H1 (cell line): ENCODE data around the gene ZNF622. TPM values are rescaled to one million over a fixed set of nuclear protein-coding genes. Genes with fewer than 3 reads are reported as not detected.

Experiments used
- CTCF ChIA-PET: fragments of 300-600 bp; sonication (Branson Sonifier 250); formaldehyde crosslinking; loops from one replicate; lab custom pipeline; 2021; ENCODE audit not compliant: partially characterized antibody; lab: Charles Lee
- POLR2A ChIA-PET: fragments of 300-600 bp; sonication (Branson Sonifier 250); formaldehyde crosslinking; loops from one replicate; lab custom pipeline; 2021; ENCODE audit warnings: inconsistent platforms; ENCODE audit not compliant: partially characterized antibody; lab: Charles Lee
- DNase-seq, 2 experiments: peaks; one replicate each; pipeline versions ENCODE4 v3.0.0 to v3.0.0-alpha.2; 2010 to 2022; ENCODE audit warnings: low spot score in 2 of 2, low read depth in 1 of 2, mixed read lengths in 1 of 2
- FAIRE-seq: peaks from 2 replicates; lab custom pipeline; 2011; peaks lifted over from hg19 to GRCh38; lab: Jason Lieb, UNC
- H2AFZ ChIP-seq: 2 replicates; pipeline ENCODE4 v1.8.1; 2012; ENCODE audit warnings: low read length, inconsistent platforms
- H2AK5ac ChIP-seq: 2 replicates; pipeline ENCODE4 v1.6.1; 2013; ENCODE audit warnings: low read depth, low read length
- H2BK120ac ChIP-seq: replicated peaks from 2 replicates; pipeline ENCODE3; 2013; ENCODE audit warnings: low read depth, low read length, inconsistent platforms
- H2BK12ac ChIP-seq: 2 replicates; pipeline ENCODE4 v1.6.1; 2013; ENCODE audit warnings: low read depth, low read length
- H2BK15ac ChIP-seq: 2 replicates; pipeline ENCODE4 v1.6.1; 2013; ENCODE audit warnings: low read length
- H2BK20ac ChIP-seq: 2 replicates; pipeline ENCODE4 v1.6.1; 2013; ENCODE audit warnings: low read length
- H2BK5ac ChIP-seq: 2 replicates; pipeline ENCODE4 v1.6.1; 2013; ENCODE audit warnings: low read depth, low read length
- H3K14ac ChIP-seq: 2 replicates; pipeline ENCODE4 v1.6.1; 2013; ENCODE audit warnings: inconsistent platforms; ENCODE audit not compliant: insufficient read length
- H3K18ac ChIP-seq: 2 replicates; pipeline ENCODE4 v1.6.1; 2013; ENCODE audit warnings: low read length; ENCODE audit errors: extremely low read depth
- H3K23ac ChIP-seq: 2 replicates; pipeline ENCODE4 v1.6.1; 2013; ENCODE audit warnings: inconsistent platforms; ENCODE audit not compliant: insufficient read length
- H3K23me2 ChIP-seq: 2 replicates; pipeline ENCODE4 v1.6.1; 2013; ENCODE audit warnings: low read depth, low read length
- H3K27ac ChIP-seq: 2 replicates; pipeline ENCODE4 v1.6.1; 2011; ENCODE audit warnings: low read depth, low read length, inconsistent platforms
- H3K27me3 ChIP-seq, 4 experiments: replicated peaks in 1 of 4; 1 replicate in 1 of 4; 2 replicates in 3 of 4; pipeline versions ENCODE4 v1.6.1 to v1.8.1; 2011 to 2013; ENCODE audit warnings: low read length in 3 of 4, mild to moderate bottlenecking in 3 of 4, inconsistent platforms in 2 of 4, mixed read lengths in 2 of 4, moderate library complexity in 1 of 4; ENCODE audit not compliant: control insufficient read depth in 3 of 4, insufficient read depth in 3 of 4; ENCODE audit errors: extremely low read depth in 1 of 4
- H3K36me3 ChIP-seq, 4 experiments: 2 replicates each; pipeline versions ENCODE4 v1.6.1 to v1.8.1; 2011 to 2013; ENCODE audit warnings: mild to moderate bottlenecking in 4 of 4, low read length in 3 of 4, moderate library complexity in 2 of 4, control low read depth in 1 of 4, inconsistent platforms in 1 of 4; ENCODE audit not compliant: insufficient read depth in 4 of 4, control insufficient read depth in 2 of 4
- H3K4ac ChIP-seq: replicated peaks from 2 replicates; pipeline ENCODE3; 2013; ENCODE audit warnings: low read length, low read depth, mixed read lengths, inconsistent platforms; ENCODE audit not compliant: insufficient read length
- H3K4me1 ChIP-seq, 4 experiments: replicated peaks in 1 of 4; 1 replicate in 1 of 4; 2 replicates in 3 of 4; pipeline versions ENCODE4 v1.6.1 to v1.8.1; 2011 to 2013; ENCODE audit warnings: low read length in 3 of 4, inconsistent platforms in 2 of 4, mixed read lengths in 1 of 4; ENCODE audit not compliant: insufficient read depth in 4 of 4, control insufficient read depth in 3 of 4
- H3K4me2 ChIP-seq, 2 experiments: 2 replicates each; pipeline versions ENCODE4 v1.6.1 to v1.8.1; 2011 to 2013; ENCODE audit warnings: low read depth in 2 of 2, low read length in 2 of 2, control low read depth in 1 of 2, inconsistent platforms in 1 of 2, mild to moderate bottlenecking in 1 of 2; ENCODE audit not compliant: insufficient read depth in 1 of 2
- H3K4me3 ChIP-seq, 4 experiments: fragments of 200-600, 300-600 bp in 1 of 4; sonication (generic), shearing (Covaris generic), sonication (Bioruptor Twin) in 1 of 4; 2 replicates each; pipeline versions ENCODE4 v1.5.1 to v1.8.1; 2011 to 2016; ENCODE audit warnings: low read length in 4 of 4, low read depth in 3 of 4, control low read depth in 2 of 4, inconsistent platforms in 2 of 4, mild to moderate bottlenecking in 2 of 4, mixed read lengths in 1 of 4, moderate library complexity in 1 of 4; ENCODE audit not compliant: insufficient read depth in 2 of 4; ENCODE audit errors: extremely low read depth in 1 of 4
- H3K56ac ChIP-seq: replicated peaks from 2 replicates; pipeline ENCODE3; 2013; ENCODE audit warnings: low read depth, mild to moderate bottlenecking, mixed read lengths, low read length, inconsistent platforms; ENCODE audit not compliant: insufficient read length
- H3K79me1 ChIP-seq: 2 replicates; pipeline ENCODE4 v1.6.1; 2013; ENCODE audit warnings: low read depth, low read length, control low read depth
- H3K79me2 ChIP-seq, 2 experiments: 2 replicates each; pipeline versions ENCODE4 v1.6.1 to v1.8.1; 2012 to 2013; ENCODE audit warnings: low read length in 2 of 2, mild to moderate bottlenecking in 2 of 2, inconsistent platforms in 1 of 2; ENCODE audit not compliant: insufficient read depth in 2 of 2, control insufficient read depth in 1 of 2
- H3K9ac ChIP-seq, 4 experiments: replicated peaks in 1 of 4; 1 replicate in 1 of 4; 2 replicates in 3 of 4; pipeline versions ENCODE4 v1.6.1 to v1.8.1; 2011 to 2013; ENCODE audit warnings: low read depth in 3 of 4, low read length in 3 of 4, control low read depth in 2 of 4, mild to moderate bottlenecking in 2 of 4, moderate library complexity in 2 of 4, inconsistent platforms in 1 of 4; ENCODE audit errors: extremely low read depth in 1 of 4
- H3K9me3 ChIP-seq, 2 experiments: 2 replicates each; pipeline versions ENCODE4 v1.6.1 to v1.8.1; 2012 to 2013; ENCODE audit warnings: mild to moderate bottlenecking in 2 of 2, moderate library complexity in 2 of 2, control low read depth in 1 of 2, inconsistent platforms in 1 of 2, low read depth in 1 of 2, low read length in 1 of 2, mixed read lengths in 1 of 2; ENCODE audit not compliant: insufficient read depth in 2 of 2
- H4K20me1 ChIP-seq, 2 experiments: replicated peaks in 1 of 2; 2 replicates each; pipeline versions ENCODE3 to v1.8.1; 2011 to 2013; ENCODE audit warnings: inconsistent platforms in 2 of 2, low read length in 2 of 2, mild to moderate bottlenecking in 1 of 2; ENCODE audit not compliant: insufficient read depth in 2 of 2, control insufficient read depth in 1 of 2
- H4K5ac ChIP-seq: 2 replicates; pipeline ENCODE4 v1.6.1; 2013; ENCODE audit warnings: low read length, low read depth, mixed read lengths, inconsistent platforms; ENCODE audit not compliant: insufficient read length
- H4K8ac ChIP-seq: 2 replicates; pipeline ENCODE4 v1.8.0; 2013; ENCODE audit warnings: mild to moderate bottlenecking, moderate library complexity, low read length, inconsistent platforms; ENCODE audit not compliant: insufficient read depth; ENCODE audit errors: extremely low read depth
- H4K91ac ChIP-seq: replicated peaks from 2 replicates; pipeline ENCODE3; 2013; ENCODE audit warnings: low read length, mixed read lengths, inconsistent platforms; ENCODE audit not compliant: insufficient read length
- ATF2 ChIP-seq: IDR thresholded peaks from 2 replicates; pipeline ENCODE4 v1.6.1; 2012; ENCODE audit warnings: low read length, inconsistent platforms
- BACH1 ChIP-seq: IDR thresholded peaks from 2 replicates; pipeline ENCODE4 v1.6.1; 2012; ENCODE audit warnings: low read length, improper control_type of control experiment
- BRCA1 ChIP-seq: IDR thresholded peaks from 2 replicates; pipeline ENCODE4 v1.6.1; 2012; ENCODE audit warnings: low read depth, low read length, improper control_type of control experiment
- E2F6 ChIP-seq: IDR thresholded peaks from 2 replicates; pipeline ENCODE4 v1.6.1; 2012; ENCODE audit warnings: inconsistent platforms
- HDAC6 ChIP-seq: IDR thresholded peaks from one replicate; pipeline ENCODE4 v1.7.1; 2012; ENCODE audit warnings: low read depth, mild to moderate bottlenecking, inconsistent platforms, low read length, moderate library complexity
- NANOG ChIP-seq: IDR thresholded peaks from 2 replicates; pipeline ENCODE4 v1.6.1; 2011; ENCODE audit warnings: low read length, low read depth, mild to moderate bottlenecking, inconsistent platforms; ENCODE audit not compliant: insufficient read depth, poor library complexity, severe bottlenecking
- POLR2AphosphoS5 ChIP-seq: IDR thresholded peaks from 2 replicates; pipeline ENCODE4 v1.6.1; 2011; ENCODE audit warnings: low read depth, low read length
- RBBP5 ChIP-seq: IDR thresholded peaks from 2 replicates; pipeline ENCODE4 v1.7.1; 2012; ENCODE audit warnings: low read depth, mild to moderate bottlenecking, inconsistent platforms, low read length, moderate library complexity, borderline replicate concordance
- TEAD4 ChIP-seq: IDR thresholded peaks from 2 replicates; pipeline ENCODE4 v1.6.1; 2012; ENCODE audit warnings: low read depth, low read length, inconsistent platforms, mixed read lengths
- WGBS, 2 experiments: shearing (Covaris generic) in 1 of 2; methylation state at CpG; one replicate each; pipeline versions ENCODE4 v1.1.6 to v1.1.7; 2013 to 2015; ENCODE audit warnings: low lambda C conversion rate in 2 of 2, mixed read lengths in 2 of 2, inconsistent platforms in 1 of 2, low coverage in 1 of 2, missing lambda C conversion rate in 1 of 2; ENCODE audit not compliant: insufficient replicate concordance in 2 of 2, insufficient coverage in 1 of 2, insufficient read length in 1 of 2; ENCODE audit errors: extremely low coverage in 1 of 2, missing lambda C conversion rate in 1 of 2; 5-methylcytosine and 5-hydroxymethylcytosine counted together
- polyA plus RNA-seq, 7 experiments: library from polyadenylated mRNA; depleted of rRNA in 3 of 7; stranded (reverse) in 5 of 7; unstranded in 2 of 7; fragments of >200 nt in 5 of 7; fragments of 200-250 nt in 2 of 7; gene quantifications; 1 replicate in 5 of 7; 2 replicates in 1 of 7; 4 replicates in 1 of 7; pipeline versions ENCODE4 v1.2.1 to v1.2.3, GENCODE V29; 2011 to 2013; ENCODE audit warnings: missing spikeins in 2 of 7, mixed read lengths in 2 of 7
- total RNA-seq: library from RNA; stranded (reverse); fragmentation: NEBNext Ultra II Directional; extraction: Animal tissue kit (Norgen Biotek cat#: 25700); gene quantifications from 2 replicates; pipeline ENCODE4 v1.2.1, GENCODE V29; 2021

Gene ZNF622
- total and polyA plus RNA-seq, 2 of the 8 experiments (the other 6 are each of a cell fraction or from before 2014, with no cell fraction given), result 8.8 to 30.8 TPM

GRCh38 chr5:16490911-16491310 is 25.3 kb upstream of the ZNF622 start:
- H4K8ac ChIP-seq, result no peak overlapping the region
- TF ChIP-seq BRCA1 (no peak), RBBP5 (no peak), ATF2 (no peak), TEAD4 (no peak), E2F6 (no peak), POLR2AphosphoS5 (no peak), HDAC6 (no peak), BACH1 (no peak), NANOG (no peak)

More at GRCh38 chr5:16490911-16491310, 25.3 kb upstream of the ZNF622 start:
- no peak overlapping the region for H2BK120ac ChIP-seq
- H2BK5ac ChIP-seq, result no peak overlapping the region
- WGBS, 2 experiments, result 91% methylated on average over 8 of the region's 8 CpGs; no CpG with 5 or more reads in 1 of the 2 experiments
- H3K36me3 ChIP-seq, result no peaks in the 10 kb centered on the region; a peak in 1 of 8 replicates
- no peaks in the 10 kb centered on the region for H4K20me1 ChIP-seq
- H4K91ac ChIP-seq, result no peak overlapping the region
- no peak overlapping the region for H4K5ac ChIP-seq
- no peak overlapping the region for H2BK12ac ChIP-seq
- H3K56ac ChIP-seq, result no peak overlapping the region
- H3K9ac ChIP-seq, result no peak overlapping the region
- no peak overlapping the region for H2AFZ ChIP-seq
- H3K4me3 ChIP-seq, result no peak overlapping the region
- peaks cover 10 to 17% of the 10 kb centered on the region in 2 experiments for H3K9me3 ChIP-seq
- ChIA-PET CTCF (interaction anchor here (0.9 to 9.7 kb wide), 17 partner anchors 8 to 1006 kb away, joined by 3 to 155 read pairs (median 6); partner anchors contain the start of gene RETREG1), POLR2A (no interaction called here)
- no peaks in the 10 kb centered on the region; the same call in 1 of the 2 replicates for H3K23me2 ChIP-seq
- no peaks in the 10 kb centered on the region for H3K4me1 ChIP-seq
- no peak overlapping the region for H2BK15ac ChIP-seq
- no peak overlapping the region for H2AK5ac ChIP-seq
- no peak for FAIRE-seq
- H3K14ac ChIP-seq, result no peak overlapping the region
- no peaks in the 10 kb centered on the region for H3K79me2 ChIP-seq
- no peak overlapping the region for H3K18ac ChIP-seq
- H2BK20ac ChIP-seq, result no peak overlapping the region
- no peaks in the 10 kb centered on the region for H3K27me3 ChIP-seq
- H3K4ac ChIP-seq, result no peak overlapping the region
- no peak overlapping the region for H3K4me2 ChIP-seq
- H3K23ac ChIP-seq, result no peak overlapping the region
- H3K27ac ChIP-seq, result no peak overlapping the region
- H3K79me1 ChIP-seq, result no peaks in the 10 kb centered on the region
- DNase-seq, result no peak
